H1 (cell line): Measurements from ENCODE around the gene GPC6. TPM values are rescaled to one million over a fixed set of nuclear protein-coding genes. Genes with fewer than 3 reads are reported as not detected.

Source experiments
- CTCF ChIA-PET: fragments of 300-600 bp; sonication (Branson Sonifier 250); formaldehyde crosslinking; loops from one replicate; lab custom pipeline; 2021; ENCODE audit not compliant: partially characterized antibody; lab: Charles Lee
- POLR2A ChIA-PET: fragments of 300-600 bp; sonication (Branson Sonifier 250); formaldehyde crosslinking; loops from one replicate; lab custom pipeline; 2021; ENCODE audit warnings: inconsistent platforms; ENCODE audit not compliant: partially characterized antibody; lab: Charles Lee
- DNase-seq, 2 experiments: peaks; one replicate each; pipeline versions ENCODE4 v3.0.0 to v3.0.0-alpha.2; 2010 to 2022; ENCODE audit warnings: low spot score in 2 of 2, low read depth in 1 of 2, mixed read lengths in 1 of 2
- FAIRE-seq: peaks from 2 replicates; lab custom pipeline; 2011; peaks lifted over from hg19 to GRCh38; lab: Jason Lieb, UNC
- H2AFZ ChIP-seq: 2 replicates; pipeline ENCODE4 v1.8.1; 2012; ENCODE audit warnings: low read length, inconsistent platforms
- H2AK5ac ChIP-seq: 2 replicates; pipeline ENCODE4 v1.6.1; 2013; ENCODE audit warnings: low read depth, low read length
- H2BK120ac ChIP-seq: replicated peaks from 2 replicates; pipeline ENCODE3; 2013; ENCODE audit warnings: low read depth, low read length, inconsistent platforms
- H2BK12ac ChIP-seq: 2 replicates; pipeline ENCODE4 v1.6.1; 2013; ENCODE audit warnings: low read depth, low read length
- H2BK15ac ChIP-seq: 2 replicates; pipeline ENCODE4 v1.6.1; 2013; ENCODE audit warnings: low read length
- H2BK20ac ChIP-seq: 2 replicates; pipeline ENCODE4 v1.6.1; 2013; ENCODE audit warnings: low read length
- H2BK5ac ChIP-seq: 2 replicates; pipeline ENCODE4 v1.6.1; 2013; ENCODE audit warnings: low read depth, low read length
- H3K14ac ChIP-seq: 2 replicates; pipeline ENCODE4 v1.6.1; 2013; ENCODE audit warnings: inconsistent platforms; ENCODE audit not compliant: insufficient read length
- H3K18ac ChIP-seq: 2 replicates; pipeline ENCODE4 v1.6.1; 2013; ENCODE audit warnings: low read length; ENCODE audit errors: extremely low read depth
- H3K23ac ChIP-seq: 2 replicates; pipeline ENCODE4 v1.6.1; 2013; ENCODE audit warnings: inconsistent platforms; ENCODE audit not compliant: insufficient read length
- H3K23me2 ChIP-seq: 2 replicates; pipeline ENCODE4 v1.6.1; 2013; ENCODE audit warnings: low read depth, low read length
- H3K27ac ChIP-seq: 2 replicates; pipeline ENCODE4 v1.6.1; 2011; ENCODE audit warnings: low read depth, low read length, inconsistent platforms
- H3K27me3 ChIP-seq, 4 experiments: replicated peaks in 1 of 4; 1 replicate in 1 of 4; 2 replicates in 3 of 4; pipeline versions ENCODE4 v1.6.1 to v1.8.1; 2011 to 2013; ENCODE audit warnings: low read length in 3 of 4, mild to moderate bottlenecking in 3 of 4, inconsistent platforms in 2 of 4, mixed read lengths in 2 of 4, moderate library complexity in 1 of 4; ENCODE audit not compliant: control insufficient read depth in 3 of 4, insufficient read depth in 3 of 4; ENCODE audit errors: extremely low read depth in 1 of 4
- H3K36me3 ChIP-seq, 4 experiments: 2 replicates each; pipeline versions ENCODE4 v1.6.1 to v1.8.1; 2011 to 2013; ENCODE audit warnings: mild to moderate bottlenecking in 4 of 4, low read length in 3 of 4, moderate library complexity in 2 of 4, control low read depth in 1 of 4, inconsistent platforms in 1 of 4; ENCODE audit not compliant: insufficient read depth in 4 of 4, control insufficient read depth in 2 of 4
- H3K4ac ChIP-seq: replicated peaks from 2 replicates; pipeline ENCODE3; 2013; ENCODE audit warnings: low read length, low read depth, mixed read lengths, inconsistent platforms; ENCODE audit not compliant: insufficient read length
- H3K4me1 ChIP-seq, 4 experiments: replicated peaks in 1 of 4; 1 replicate in 1 of 4; 2 replicates in 3 of 4; pipeline versions ENCODE4 v1.6.1 to v1.8.1; 2011 to 2013; ENCODE audit warnings: low read length in 3 of 4, inconsistent platforms in 2 of 4, mixed read lengths in 1 of 4; ENCODE audit not compliant: insufficient read depth in 4 of 4, control insufficient read depth in 3 of 4
- H3K4me2 ChIP-seq, 2 experiments: 2 replicates each; pipeline versions ENCODE4 v1.6.1 to v1.8.1; 2011 to 2013; ENCODE audit warnings: low read depth in 2 of 2, low read length in 2 of 2, control low read depth in 1 of 2, inconsistent platforms in 1 of 2, mild to moderate bottlenecking in 1 of 2; ENCODE audit not compliant: insufficient read depth in 1 of 2
- H3K4me3 ChIP-seq, 4 experiments: fragments of 200-600, 300-600 bp in 1 of 4; sonication (generic), shearing (Covaris generic), sonication (Bioruptor Twin) in 1 of 4; 2 replicates each; pipeline versions ENCODE4 v1.5.1 to v1.8.1; 2011 to 2016; ENCODE audit warnings: low read length in 4 of 4, low read depth in 3 of 4, control low read depth in 2 of 4, inconsistent platforms in 2 of 4, mild to moderate bottlenecking in 2 of 4, mixed read lengths in 1 of 4, moderate library complexity in 1 of 4; ENCODE audit not compliant: insufficient read depth in 2 of 4; ENCODE audit errors: extremely low read depth in 1 of 4
- H3K56ac ChIP-seq: replicated peaks from 2 replicates; pipeline ENCODE3; 2013; ENCODE audit warnings: low read depth, mild to moderate bottlenecking, mixed read lengths, low read length, inconsistent platforms; ENCODE audit not compliant: insufficient read length
- H3K79me1 ChIP-seq: 2 replicates; pipeline ENCODE4 v1.6.1; 2013; ENCODE audit warnings: low read depth, low read length, control low read depth
- H3K79me2 ChIP-seq, 2 experiments: 2 replicates each; pipeline versions ENCODE4 v1.6.1 to v1.8.1; 2012 to 2013; ENCODE audit warnings: low read length in 2 of 2, mild to moderate bottlenecking in 2 of 2, inconsistent platforms in 1 of 2; ENCODE audit not compliant: insufficient read depth in 2 of 2, control insufficient read depth in 1 of 2
- H3K9ac ChIP-seq, 4 experiments: replicated peaks in 1 of 4; 1 replicate in 1 of 4; 2 replicates in 3 of 4; pipeline versions ENCODE4 v1.6.1 to v1.8.1; 2011 to 2013; ENCODE audit warnings: low read depth in 3 of 4, low read length in 3 of 4, control low read depth in 2 of 4, mild to moderate bottlenecking in 2 of 4, moderate library complexity in 2 of 4, inconsistent platforms in 1 of 4; ENCODE audit errors: extremely low read depth in 1 of 4
- H3K9me3 ChIP-seq, 2 experiments: 2 replicates each; pipeline versions ENCODE4 v1.6.1 to v1.8.1; 2012 to 2013; ENCODE audit warnings: mild to moderate bottlenecking in 2 of 2, moderate library complexity in 2 of 2, control low read depth in 1 of 2, inconsistent platforms in 1 of 2, low read depth in 1 of 2, low read length in 1 of 2, mixed read lengths in 1 of 2; ENCODE audit not compliant: insufficient read depth in 2 of 2
- H4K20me1 ChIP-seq, 2 experiments: replicated peaks in 1 of 2; 2 replicates each; pipeline versions ENCODE3 to v1.8.1; 2011 to 2013; ENCODE audit warnings: inconsistent platforms in 2 of 2, low read length in 2 of 2, mild to moderate bottlenecking in 1 of 2; ENCODE audit not compliant: insufficient read depth in 2 of 2, control insufficient read depth in 1 of 2
- H4K5ac ChIP-seq: 2 replicates; pipeline ENCODE4 v1.6.1; 2013; ENCODE audit warnings: low read length, low read depth, mixed read lengths, inconsistent platforms; ENCODE audit not compliant: insufficient read length
- H4K8ac ChIP-seq: 2 replicates; pipeline ENCODE4 v1.8.0; 2013; ENCODE audit warnings: mild to moderate bottlenecking, moderate library complexity, low read length, inconsistent platforms; ENCODE audit not compliant: insufficient read depth; ENCODE audit errors: extremely low read depth
- H4K91ac ChIP-seq: replicated peaks from 2 replicates; pipeline ENCODE3; 2013; ENCODE audit warnings: low read length, mixed read lengths, inconsistent platforms; ENCODE audit not compliant: insufficient read length
- CHD1 ChIP-seq: IDR thresholded peaks from 2 replicates; pipeline ENCODE4 v1.6.1; 2012; ENCODE audit warnings: low read depth, low read length, improper control_type of control experiment
- JUND ChIP-seq: IDR thresholded peaks from 2 replicates; pipeline ENCODE4 v1.6.1; 2011; ENCODE audit warnings: mild to moderate bottlenecking, improper control_type of control experiment, low read length
- KDM4A ChIP-seq: IDR thresholded peaks from one replicate; pipeline ENCODE4 v1.7.1; 2012; ENCODE audit warnings: low read depth, mild to moderate bottlenecking, moderate library complexity, low read length, inconsistent platforms; ENCODE audit not compliant: severe bottlenecking
- NRF1 ChIP-seq: IDR thresholded peaks from 2 replicates; pipeline ENCODE4 v1.6.1; 2011; ENCODE audit warnings: mild to moderate bottlenecking, low read depth, low read length, improper control_type of control experiment
- SIX5 ChIP-seq: IDR thresholded peaks from 2 replicates; pipeline ENCODE4 v1.6.1; 2011; ENCODE audit warnings: mild to moderate bottlenecking, low read depth, low read length
- TAF7 ChIP-seq: optimal IDR thresholded peaks from 2 replicates; pipeline ENCODE3; 2011; ENCODE audit warnings: low read depth, mild to moderate bottlenecking, inconsistent platforms, low read length, moderate library complexity, borderline replicate concordance
- TCF12 ChIP-seq: IDR thresholded peaks from 2 replicates; pipeline ENCODE4 v1.6.1; 2011; ENCODE audit warnings: low read depth, mild to moderate bottlenecking, low read length
- WGBS, 2 experiments: shearing (Covaris generic) in 1 of 2; methylation state at CpG; one replicate each; pipeline versions ENCODE4 v1.1.6 to v1.1.7; 2013 to 2015; ENCODE audit warnings: low lambda C conversion rate in 2 of 2, mixed read lengths in 2 of 2, inconsistent platforms in 1 of 2, low coverage in 1 of 2, missing lambda C conversion rate in 1 of 2; ENCODE audit not compliant: insufficient replicate concordance in 2 of 2, insufficient coverage in 1 of 2, insufficient read length in 1 of 2; ENCODE audit errors: extremely low coverage in 1 of 2, missing lambda C conversion rate in 1 of 2; 5-methylcytosine and 5-hydroxymethylcytosine counted together
- polyA plus RNA-seq, 7 experiments: library from polyadenylated mRNA; depleted of rRNA in 3 of 7; stranded (reverse) in 5 of 7; unstranded in 2 of 7; fragments of >200 nt in 5 of 7; fragments of 200-250 nt in 2 of 7; gene quantifications; 1 replicate in 5 of 7; 2 replicates in 1 of 7; 4 replicates in 1 of 7; pipeline versions ENCODE4 v1.2.1 to v1.2.3, GENCODE V29; 2011 to 2013; ENCODE audit warnings: missing spikeins in 2 of 7, mixed read lengths in 2 of 7
- total RNA-seq: library from RNA; stranded (reverse); fragmentation: NEBNext Ultra II Directional; extraction: Animal tissue kit (Norgen Biotek cat#: 25700); gene quantifications from 2 replicates; pipeline ENCODE4 v1.2.1, GENCODE V29; 2021

The GPC6 gene
- total and polyA plus RNA-seq, 2 of the 8 experiments (the other 6 are each of a cell fraction or from before 2014, with no cell fraction given): 5.4 to 12.0 TPM

DNA sequence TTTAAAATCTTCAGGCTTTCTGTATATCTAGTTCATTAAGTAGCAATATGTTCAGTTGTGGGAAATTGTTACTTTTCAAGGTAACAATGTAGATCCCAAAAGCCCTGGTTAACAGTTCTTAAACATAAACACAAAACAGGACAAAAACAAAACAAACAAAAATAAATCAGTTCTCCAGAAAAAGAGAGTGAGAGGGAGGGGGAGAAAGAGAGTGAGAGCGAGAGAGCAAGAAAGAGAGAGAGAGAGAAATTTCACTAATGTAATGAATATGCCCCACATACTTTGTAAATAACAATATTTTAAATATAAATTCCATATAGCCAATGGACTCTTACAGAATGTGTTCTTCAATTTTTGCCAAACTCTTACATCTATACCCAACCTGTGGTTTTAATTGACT is 275.5 kb downstream of the GPC6 start:
- Histone ChIP-seq H2AK5ac (no peak overlapping the region), H4K5ac (no peak overlapping the region), H2AFZ (no peak overlapping the region), H3K4ac (no peak overlapping the region), H3K27me3 (no peaks in the 10 kb centered on the region), H3K9ac (no peak overlapping the region), H2BK20ac (no peak overlapping the region), H3K36me3 (no peaks in the 10 kb centered on the region), H3K79me1 (no peaks in the 10 kb centered on the region), H3K4me3 (no peak overlapping the region), H3K9me3 (peaks cover 0 to 2% of the 10 kb centered on the region in 2 experiments; a peak in 1 of 4 replicates), H3K56ac (no peak overlapping the region), H2BK120ac (no peak overlapping the region), H4K20me1 (no peaks in the 10 kb centered on the region), H3K27ac (no peak overlapping the region), H3K18ac (no peak overlapping the region), H3K23me2 (no peaks in the 10 kb centered on the region; the same call in 1 of the 2 replicates), H2BK12ac (no peak overlapping the region), H2BK15ac (no peak overlapping the region), H4K8ac (no peak overlapping the region), H3K4me2 (no peak overlapping the region), H3K23ac (no peak overlapping the region), H2BK5ac (no peak overlapping the region), H3K4me1 (peaks cover 0 to 2% (median under 1%) of the 10 kb centered on the region in 4 experiments; a peak in 2 of 7 replicates), H4K91ac (no peak overlapping the region), H3K79me2 (no peaks in the 10 kb centered on the region), H3K14ac (no peak overlapping the region)
- POLR2A ChIA-PET: no interaction called here
- DNase-seq (no peak), FAIRE-seq (no peak)
- CTCF ChIA-PET: no interaction called here
- WGBS, 2 experiments: 82% methylated on average over 1 of the region's 1 CpG; no CpG with 5 or more reads in 1 of the 2 experiments
- TF ChIP-seq TAF7 (no peak), NRF1 (no peak), CHD1 (no peak), SIX5 (no peak), KDM4A (no peak), JUND (no peak), TCF12 (no peak)
